Measurements from ENCODE around the gene DTX1.

- no peak for TF ChIP-seq CTCF (IDR thresholded peaks at IDR 0.05; ENCODE audit: low read depth, low read length)
- TF ChIP-seq MAX (IDR thresholded peaks at IDR 0.05; ENCODE audit: low read depth, low read length): no peak
Observed at GRCh38 chr12:113041560-113041959, 15.0 kb upstream of the DTX1 start.

Data from NB4 (cell line).